GM18868 (cell line): Measurements from ENCODE around the gene SH3GLB2.
"Not testable (repeated sequence)": the region's sequence is repeated elsewhere in the genome, so short reads cannot be mapped to it uniquely, and the experiment has no call there.

ENCODE experiments used
- ATAC-seq: cut with Tn5 transposase; IDR thresholded peaks from one replicate; pipeline ENCODE4 v1.9.1; 2021; ENCODE audit warnings: mild to moderate bottlenecking, moderate library complexity; ENCODE audit not compliant: unreplicated experiment

SH3GLB2 gene

GRCh38 chr9:129023036-129023907, 4.9 kb downstream of the SH3GLB2 start:
- no peak for ATAC-seq

DNA sequence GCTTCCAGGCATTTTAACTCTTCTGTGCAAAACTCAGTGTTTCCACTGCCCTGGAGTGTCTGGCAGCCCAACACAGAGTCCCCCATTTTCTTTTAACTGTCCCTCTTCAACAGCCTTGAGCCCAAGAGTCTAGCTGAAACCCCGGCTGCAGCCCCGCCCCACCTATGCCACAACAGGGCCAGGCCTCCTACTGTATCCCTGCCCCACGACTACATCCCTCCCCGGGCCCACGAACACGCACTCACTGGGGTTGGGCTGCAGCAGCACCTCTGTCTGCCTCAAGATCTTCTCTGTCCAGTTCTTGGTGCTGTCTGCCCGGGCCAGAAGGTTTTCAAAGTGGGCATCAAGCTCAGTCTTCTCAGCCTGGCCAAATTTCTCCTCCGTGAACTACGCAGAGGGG, 6.1 kb downstream of the SH3GLB2 start:
- no peak for ATAC-seq

DNA sequence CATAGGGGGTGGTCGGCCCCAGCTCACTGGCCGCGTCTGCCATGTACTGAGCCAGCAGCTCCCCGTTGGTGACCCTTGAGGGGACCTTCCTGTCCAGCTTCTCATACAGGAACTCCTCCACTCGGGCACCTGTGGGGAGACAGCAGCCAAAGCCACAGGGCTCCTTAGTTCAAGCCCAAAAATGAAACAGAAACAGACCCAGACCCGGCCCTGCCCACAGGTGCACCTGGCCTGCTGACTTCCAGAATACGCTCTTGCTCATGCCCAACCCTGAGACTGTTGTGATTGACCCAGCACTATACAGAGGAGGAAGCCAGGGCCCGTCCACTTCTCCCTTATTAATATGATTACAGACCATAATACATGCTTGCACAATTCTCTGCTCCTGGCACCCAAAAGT, 7.0 kb downstream of the SH3GLB2 start:
- ATAC-seq, result no peak

DNA sequence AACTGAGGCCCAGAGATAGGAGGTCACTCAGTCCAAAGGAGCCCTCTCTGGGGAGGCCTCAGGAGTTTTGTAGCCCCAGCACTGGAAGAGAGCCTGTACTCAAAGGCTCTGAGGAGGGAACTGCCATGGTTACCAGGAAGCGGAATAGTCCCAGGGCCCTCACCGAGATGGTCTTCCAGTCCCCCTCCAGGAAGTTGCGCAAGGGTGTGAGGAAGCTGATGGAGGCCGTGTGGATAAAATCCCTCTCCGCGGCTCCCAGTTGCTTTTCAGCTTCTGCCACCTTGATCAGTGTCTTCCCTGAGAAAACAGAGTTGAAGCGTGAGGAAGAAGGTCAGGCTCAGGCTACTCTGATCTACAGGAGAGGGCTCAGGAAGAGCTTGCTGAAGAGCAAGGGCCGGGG, 13.5 kb downstream of the SH3GLB2 start:
- ATAC-seq, result no peak

DNA sequence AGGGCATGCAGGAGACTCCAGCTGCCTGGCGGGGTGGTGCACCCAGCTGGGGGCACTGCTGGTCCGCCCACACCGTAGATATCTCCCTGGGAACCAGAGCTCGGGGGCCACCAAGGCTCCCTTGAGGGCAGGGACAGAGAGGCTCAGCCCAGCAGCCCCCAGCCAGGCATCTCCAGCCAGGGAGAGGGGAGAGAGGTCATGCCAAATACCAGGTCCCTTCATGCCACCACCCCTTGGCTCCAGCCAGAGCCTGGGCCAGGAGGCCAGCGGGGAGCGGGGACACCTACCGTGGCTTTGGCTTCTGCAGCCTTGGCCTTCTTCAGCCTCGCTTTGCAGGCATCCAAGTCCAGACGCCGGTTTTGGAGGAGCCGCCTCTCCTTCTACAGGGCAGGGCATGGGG, 14.0 kb downstream of the SH3GLB2 start:
- no peak for ATAC-seq

GRCh38 chr9:129013674-129014073, 14.5 kb downstream of the SH3GLB2 start:
- ATAC-seq, result no peak

- ATAC-seq, result no peak
These were observed 15.2 kb downstream of the SH3GLB2 start for GRCh38 chr9:129012893-129013448.

DNA sequence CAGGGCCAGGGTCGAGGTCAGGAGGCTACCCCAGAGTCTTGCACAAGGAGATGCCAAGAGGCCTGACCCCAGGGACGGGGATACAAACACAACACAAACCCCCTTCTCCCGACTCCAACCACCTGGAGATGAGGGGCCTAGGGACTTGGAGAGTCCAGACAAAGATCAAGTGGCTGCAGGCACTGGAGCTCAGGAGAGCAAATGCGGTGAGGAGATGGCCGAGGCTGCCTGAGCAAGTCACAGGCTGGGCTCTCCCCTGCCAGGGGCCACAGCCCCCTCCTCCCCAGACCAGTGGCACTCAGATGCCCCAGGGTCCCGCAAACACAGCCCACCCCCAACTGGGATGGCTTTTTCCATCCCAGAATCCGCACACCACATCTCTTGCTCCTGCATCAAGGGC, 15.8 kb downstream of the SH3GLB2 start:
- no peak for ATAC-seq

GRCh38 chr9:129011761-129012181, 16.4 kb downstream of the SH3GLB2 start:
- ATAC-seq, result no peak

DNA sequence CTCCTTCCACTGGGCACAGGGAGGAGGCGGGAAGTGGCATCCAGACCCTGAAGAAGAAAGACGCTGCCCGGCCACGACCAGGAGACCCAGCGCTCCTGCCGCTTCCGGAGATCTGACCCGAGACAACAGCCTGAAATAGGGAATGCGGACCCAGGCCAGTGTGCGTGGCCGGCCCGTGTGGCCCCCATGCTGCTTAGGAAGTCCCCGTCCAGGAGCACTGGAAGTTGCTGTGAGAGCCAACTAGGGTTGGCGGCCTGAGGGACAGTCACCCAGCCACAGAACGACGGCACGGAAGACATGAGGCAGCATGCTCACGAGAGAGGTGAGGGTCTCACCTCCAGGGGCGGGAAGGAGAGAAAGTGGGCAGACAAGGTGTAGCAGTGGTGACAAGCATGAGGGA, 17.0 kb downstream of the SH3GLB2 start:
- no peak for ATAC-seq

- ATAC-seq, result no peak
These were observed 17.7 kb downstream of the SH3GLB2 start for GRCh38 chr9:129010267-129010975.

DNA sequence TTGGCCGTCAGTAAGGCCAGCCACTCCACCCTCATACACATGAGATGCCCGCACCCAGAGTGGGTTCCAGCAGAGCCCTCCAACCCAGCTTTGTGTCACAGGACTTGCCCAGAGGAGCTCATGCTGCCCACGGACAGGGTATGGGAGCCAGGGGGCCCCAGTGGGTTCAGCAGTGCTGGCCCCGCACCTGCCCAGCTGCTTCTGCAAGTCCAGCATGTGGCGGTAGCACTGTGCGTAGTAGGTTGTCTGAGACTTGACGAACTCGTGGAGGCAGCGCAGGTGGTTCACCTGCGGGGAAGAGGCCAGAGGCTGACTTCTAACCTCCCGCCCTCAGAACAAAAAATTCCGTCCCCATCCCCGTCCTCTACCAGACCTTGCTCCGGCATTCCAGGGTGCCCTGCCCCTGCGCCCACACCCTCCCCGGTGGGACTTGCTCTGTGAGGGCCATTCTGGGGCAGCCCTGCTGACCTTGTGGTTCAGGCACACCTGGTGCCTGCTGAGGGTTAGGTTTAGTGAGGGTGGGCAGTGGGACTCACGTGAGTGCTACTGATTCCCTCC, 18.5 kb downstream of the SH3GLB2 start:
- no peak for ATAC-seq

GRCh38 chr9:129008986-129009583, 19.0 kb downstream of the SH3GLB2 start:
- ATAC-seq, result no peak

DNA sequence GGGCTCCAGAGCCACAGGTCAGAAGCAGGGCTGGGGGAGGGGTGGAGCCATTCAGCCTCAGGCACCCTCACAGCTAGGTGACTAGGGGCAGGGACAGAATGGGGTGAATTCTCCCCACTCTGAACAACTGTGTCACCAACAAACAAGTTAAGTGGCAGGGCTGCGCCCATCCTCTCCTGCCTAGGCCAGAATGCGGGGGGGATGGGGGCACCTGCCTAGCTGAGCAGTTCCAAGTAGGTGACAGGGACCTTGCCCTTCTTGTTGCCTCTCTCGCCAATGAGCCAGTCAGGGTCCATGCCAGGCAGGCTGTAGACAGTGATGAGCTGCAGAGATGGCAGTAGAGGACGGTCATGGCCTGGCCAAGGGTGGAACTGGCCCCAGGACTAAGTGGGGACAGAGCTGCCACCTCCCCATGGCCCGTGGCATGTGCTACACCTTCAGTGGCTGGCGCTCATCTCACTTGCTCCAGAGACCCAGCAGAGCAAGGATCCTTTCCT, 19.6 kb downstream of the SH3GLB2 start:
- ATAC-seq, result no peak

GRCh38 chr9:129007766-129008468, 20.2 kb downstream of the SH3GLB2 start:
- no peak for ATAC-seq

GRCh38 chr9:129007035-129007765, 20.9 kb downstream of the SH3GLB2 start:
- ATAC-seq, result no peak

GRCh38 chr9:129006328-129007034, 21.6 kb downstream of the SH3GLB2 start:
- no peak for ATAC-seq

DNA sequence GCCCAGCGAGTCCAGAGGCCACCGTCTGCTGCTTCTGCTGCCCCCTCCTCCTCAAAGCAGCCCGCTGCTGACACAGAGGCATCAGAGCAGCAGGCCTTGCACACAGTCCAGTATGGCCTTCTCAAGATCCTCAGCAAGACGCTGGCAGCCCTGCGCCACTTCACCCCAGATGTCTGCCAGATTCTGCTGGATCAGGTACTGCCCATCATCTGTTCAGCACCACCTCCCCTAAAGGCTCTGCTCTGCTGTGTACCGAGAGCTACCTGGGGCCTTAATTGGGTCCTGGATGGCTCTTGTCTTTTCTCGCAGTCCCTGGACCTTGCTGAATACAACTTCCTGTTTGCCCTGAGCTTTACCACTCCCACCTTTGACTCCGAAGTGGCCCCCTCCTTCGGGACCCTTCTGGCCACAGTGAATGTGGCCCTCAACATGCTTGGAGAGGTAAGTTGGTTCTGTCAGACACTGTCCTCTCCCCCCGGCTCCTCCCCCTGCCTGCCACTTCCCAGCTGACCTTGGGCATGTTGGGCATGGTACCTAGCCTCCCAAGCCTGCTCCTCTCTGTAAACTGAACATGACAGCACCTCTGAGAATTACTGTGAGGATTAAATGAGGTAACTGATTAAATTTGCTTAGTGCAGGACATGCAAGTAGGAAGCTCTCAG, 22.7 kb downstream of the SH3GLB2 start:
- no peak for ATAC-seq

GRCh38 chr9:129004173-129004572, 24.0 kb downstream of the SH3GLB2 start:
- ATAC-seq, result not testable (repeated sequence)
